GM13976 (cell line): Measurements from ENCODE around the gene RNASEH2B.

ENCODE experiments used
- DNase-seq: peaks from one replicate; pipeline ENCODE4 v3.0.0; 2012; ENCODE audit warnings: low spot score
- CTCF ChIP-seq: IDR thresholded peaks from 2 replicates; pipeline ENCODE4 v1.5.1; 2012; ENCODE audit warnings: borderline replicate concordance, mild to moderate bottlenecking; ENCODE audit not compliant: insufficient read depth; ENCODE audit errors: extremely low read depth, missing control alignments, control extremely low read depth
- in situ Hi-C: fragments of 300-500 bp; cut with MboI; formaldehyde crosslinking; loops from one replicate; pipeline ENCODE4 v1.12.0; 2022; ENCODE audit warnings: low sequenced_read_pairs, mixed read lengths, inconsistent platforms; ENCODE audit not compliant: unreplicated experiment

Gene RNASEH2B

GRCh38 chr13:50941146-50941545 is 31.6 kb downstream of the RNASEH2B start:
- TF ChIP-seq CTCF, result no peak
- no peak for DNase-seq
- in situ Hi-C loops, result no loop called here

- TF ChIP-seq CTCF, result no peak
- in situ Hi-C loops, result no loop called here
- DNase-seq, result no peak
These were observed 33.2 kb downstream of the RNASEH2B start for GRCh38 chr13:50942630-50943311.

- TF ChIP-seq CTCF, result no peak
- in situ Hi-C loops, result no loop called here
- no peak for DNase-seq
These were observed 36.1 kb downstream of the RNASEH2B start for GRCh38 chr13:50945669-50946068.

- in situ Hi-C loops, result no loop called here
- TF ChIP-seq CTCF, result no peak
- DNase-seq, result no peak
These were observed 39.0 kb downstream of the RNASEH2B start for GRCh38 chr13:50948601-50949000.

GRCh38 chr13:50950849-50951248 is 41.3 kb downstream of the RNASEH2B start:
- TF ChIP-seq CTCF, result no peak
- no peak for DNase-seq
- in situ Hi-C loops, result no loop called here

- in situ Hi-C loops, result no loop called here
- DNase-seq, result no peak
These were observed 41.8 kb downstream of the RNASEH2B start for GRCh38 chr13:50951366-50951765.

More at GRCh38 chr13:50951366-50951765, 41.8 kb downstream of the RNASEH2B start:
- no peak for TF ChIP-seq CTCF
